HT-29 (cell line): ENCODE data around the gene NUDT7. TPM values are rescaled to one million over a fixed set of nuclear protein-coding genes. Genes with fewer than 3 reads are reported as not detected.

ENCODE experiments used
- DNase-seq: peaks from one replicate; pipeline ENCODE4 v3.0.0-alpha.2; 2015; ENCODE audit warnings: low spot score
- total RNA-seq: library from RNA; depleted of rRNA; stranded (reverse); fragments of >200 nt; shearing (Covaris generic); gene quantifications from 2 replicates; pipeline ENCODE4 v1.2.3, GENCODE V29; 2014; rRNA removed

Gene NUDT7
- total RNA-seq, result 1.5 and 2.8 TPM in 2 replicates

DNA sequence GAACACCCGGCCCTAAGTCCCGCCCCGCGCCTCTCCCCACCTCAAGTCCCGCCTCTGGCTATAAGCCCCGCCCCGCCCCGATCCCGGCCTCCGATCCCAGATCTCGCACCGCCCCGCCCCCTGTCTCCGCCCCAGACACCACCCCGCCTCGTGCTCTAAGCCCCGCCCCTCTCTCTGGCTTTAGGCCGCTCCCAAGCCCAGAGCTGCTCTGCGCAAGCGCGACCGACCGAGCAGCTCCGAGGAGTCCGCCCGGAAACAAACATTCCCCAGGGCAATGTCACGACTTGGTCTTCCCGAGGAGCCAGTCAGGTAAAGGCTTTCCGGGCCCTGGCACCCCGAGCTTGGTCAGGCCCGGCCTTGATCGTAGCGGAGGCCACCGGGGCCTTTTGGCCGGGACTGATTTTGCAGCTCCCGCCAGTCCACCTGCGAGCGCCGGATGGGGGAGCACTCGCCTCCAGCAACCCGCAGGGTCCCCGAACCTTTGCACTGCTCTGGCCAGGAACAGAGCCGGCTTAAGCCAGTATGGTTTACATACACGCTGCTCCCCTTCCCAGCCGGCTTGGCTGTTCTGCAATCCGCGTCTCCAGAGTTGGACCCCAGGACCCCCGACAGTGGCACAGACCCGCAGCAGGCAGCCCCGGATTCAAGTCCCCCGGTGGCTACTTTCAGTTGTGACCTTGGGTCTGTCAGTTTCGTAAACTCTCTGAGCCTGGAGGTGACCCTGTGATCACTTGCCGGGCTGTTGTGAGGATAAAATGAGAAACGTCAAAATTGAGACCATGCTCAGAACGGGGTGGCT is at the start of gene NUDT7:
TSS of gene NUDT7 (plus strand) at position 206 of the 799 bp plus-strand sequence. CDS start at position 275, 69 bp downstream.
- DNase-seq, result peak; percentile 95

DNA sequence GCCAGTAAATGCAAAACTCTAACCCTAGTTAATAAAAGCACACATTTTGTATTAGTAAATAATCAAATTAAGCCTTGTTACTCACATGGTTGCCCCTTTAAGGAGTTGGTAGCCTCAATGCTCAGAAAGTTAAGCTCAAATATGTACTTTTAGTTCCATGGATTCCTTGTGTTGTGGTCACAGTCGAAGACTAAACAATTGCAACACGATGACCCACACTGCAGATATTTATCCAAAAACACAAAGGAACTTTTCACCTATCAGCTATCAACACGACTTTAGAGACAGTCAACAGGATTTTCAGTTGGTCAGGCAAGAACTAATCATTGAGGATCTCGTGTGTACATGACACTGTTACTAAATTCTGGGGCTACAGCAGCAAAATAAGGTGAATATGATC is 47.4 kb upstream of the NUDT7 start:
- no peak for DNase-seq

DNA sequence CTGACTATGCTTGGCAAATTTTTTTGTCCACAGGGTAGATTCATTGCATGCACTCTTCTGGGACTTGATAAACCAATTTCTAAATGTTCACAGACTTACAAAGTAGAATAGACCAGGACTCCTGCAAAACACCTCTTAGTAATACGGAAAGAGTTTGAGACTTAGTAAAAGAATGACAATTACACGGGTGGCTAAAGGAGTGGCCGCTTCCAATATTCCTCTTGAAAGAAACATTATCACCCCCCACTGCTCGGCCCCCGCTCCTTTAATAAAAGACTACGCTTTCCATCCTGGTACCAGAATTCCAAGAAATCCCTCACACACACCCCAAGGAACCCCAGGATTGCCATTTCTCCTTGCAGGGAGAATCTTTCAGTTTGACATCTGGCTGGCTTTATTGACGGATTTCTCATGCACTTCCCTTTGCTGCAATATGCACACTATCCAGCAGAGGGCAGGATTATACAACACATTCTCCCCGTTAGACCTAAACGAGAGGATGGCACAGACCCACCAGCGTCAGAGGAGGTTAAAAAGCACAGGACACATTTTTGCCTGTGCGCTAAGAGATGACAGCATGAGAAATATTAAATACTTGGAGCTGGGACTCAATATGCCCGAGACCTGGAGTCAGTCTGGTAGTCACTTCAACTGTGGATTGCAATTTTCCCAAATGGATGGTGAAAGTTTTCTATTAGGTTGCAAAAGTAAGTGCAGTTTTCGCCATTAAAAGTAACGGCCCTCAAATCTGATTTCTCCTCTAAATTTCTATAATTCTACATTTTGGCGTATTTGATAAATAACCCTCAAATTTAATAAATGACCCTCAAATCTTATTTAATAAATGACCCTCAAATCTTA is 46.6 kb upstream of the NUDT7 start:
- peak; percentile 78 for DNase-seq

DNA sequence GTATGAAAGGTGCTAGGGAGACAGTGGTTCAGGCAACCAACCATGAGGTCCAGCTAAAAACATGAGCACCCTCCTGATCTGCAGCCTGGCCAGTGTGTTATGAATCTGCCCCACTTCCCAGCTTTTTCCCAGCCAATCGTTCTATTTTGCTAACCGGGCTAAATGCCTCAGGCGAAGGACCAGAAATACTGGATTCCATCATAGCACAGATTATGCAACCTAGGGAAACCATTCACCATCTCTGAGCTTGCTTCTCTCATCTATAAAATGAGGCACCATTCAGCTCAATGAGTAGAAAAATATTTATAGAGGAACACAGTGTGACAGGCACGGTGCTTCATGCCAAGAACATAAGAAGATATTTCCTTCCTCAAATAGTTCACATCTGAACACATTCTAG is 45.2 kb upstream of the NUDT7 start:
- no peak for DNase-seq

DNA sequence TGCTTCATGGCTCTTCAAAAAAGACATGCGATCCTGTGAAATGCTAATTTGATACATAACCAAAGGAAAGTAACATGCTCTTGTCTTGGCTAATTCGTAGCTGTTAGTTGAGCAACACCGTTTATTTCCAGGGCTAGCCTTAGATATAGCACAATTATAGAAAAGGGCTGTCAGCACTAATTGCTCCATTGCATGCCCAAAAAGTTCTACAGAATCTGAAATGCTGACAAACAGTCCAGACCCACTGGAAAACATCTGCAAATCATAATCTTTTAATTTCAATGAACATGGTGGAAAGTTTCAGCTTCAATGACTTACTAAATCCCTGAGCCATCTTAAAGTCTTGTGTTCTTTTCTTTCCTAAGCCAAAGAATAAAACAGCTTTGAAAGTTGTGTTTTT is 42.9 kb upstream of the NUDT7 start:
- no peak for DNase-seq

DNA sequence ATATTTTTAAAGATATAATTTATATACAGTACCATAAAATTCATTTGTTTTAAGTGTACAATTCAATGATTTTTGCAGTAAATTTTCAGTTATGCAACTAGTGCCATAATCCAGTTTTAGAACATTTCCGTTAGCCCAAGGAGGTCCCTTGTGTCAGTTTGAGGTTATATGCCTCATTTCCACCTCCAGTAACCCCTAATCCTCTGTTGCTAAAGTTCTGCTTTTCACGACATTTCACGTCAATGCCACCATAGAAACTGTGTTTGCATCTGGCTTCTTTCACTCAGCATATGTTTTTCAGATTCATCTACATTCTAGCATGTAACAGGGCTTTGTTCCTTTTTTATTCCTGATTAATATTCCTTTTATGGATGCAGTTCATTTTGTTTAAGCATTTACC is 42.4 kb upstream of the NUDT7 start:
- DNase-seq, result no peak

DNA sequence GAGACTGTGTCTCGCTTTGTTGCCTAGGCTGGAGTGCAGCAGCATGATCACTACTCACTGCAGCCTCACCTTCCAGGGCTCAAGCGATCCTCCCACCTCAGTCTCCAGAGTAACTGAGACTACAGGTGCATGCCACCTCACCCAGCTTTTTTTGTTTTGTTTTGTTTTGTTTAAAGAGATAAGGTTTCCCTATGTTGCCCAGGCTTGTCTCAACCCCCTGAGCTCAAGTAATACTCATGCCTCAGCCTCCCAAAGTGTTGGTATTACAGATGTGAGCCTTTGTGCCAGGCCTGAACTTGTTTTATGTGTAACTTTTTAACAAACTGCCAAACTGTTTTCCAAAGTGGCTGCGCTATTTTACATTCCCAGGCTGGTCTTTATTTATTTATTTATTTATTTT is 41.8 kb upstream of the NUDT7 start:
- DNase-seq, result no peak

DNA sequence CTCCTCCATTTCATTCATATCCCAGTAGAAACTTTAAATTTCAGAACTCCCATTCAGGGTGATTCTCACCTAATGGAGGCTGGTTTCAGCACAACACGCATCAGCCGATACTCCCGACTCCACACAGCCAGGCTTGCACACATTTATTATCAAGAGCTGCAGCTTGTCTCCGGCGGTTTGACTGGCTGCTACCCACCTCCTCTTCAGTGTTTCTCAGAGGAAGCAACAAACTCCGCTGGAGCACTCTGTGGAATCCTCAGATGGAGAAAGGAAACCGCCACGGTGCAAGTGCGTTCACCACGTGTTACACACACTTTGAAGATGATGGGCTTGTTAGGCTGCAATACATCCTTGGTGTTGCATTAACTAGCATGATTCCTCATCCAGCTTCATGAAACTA is 39.7 kb upstream of the NUDT7 start:
- no peak for DNase-seq

DNA sequence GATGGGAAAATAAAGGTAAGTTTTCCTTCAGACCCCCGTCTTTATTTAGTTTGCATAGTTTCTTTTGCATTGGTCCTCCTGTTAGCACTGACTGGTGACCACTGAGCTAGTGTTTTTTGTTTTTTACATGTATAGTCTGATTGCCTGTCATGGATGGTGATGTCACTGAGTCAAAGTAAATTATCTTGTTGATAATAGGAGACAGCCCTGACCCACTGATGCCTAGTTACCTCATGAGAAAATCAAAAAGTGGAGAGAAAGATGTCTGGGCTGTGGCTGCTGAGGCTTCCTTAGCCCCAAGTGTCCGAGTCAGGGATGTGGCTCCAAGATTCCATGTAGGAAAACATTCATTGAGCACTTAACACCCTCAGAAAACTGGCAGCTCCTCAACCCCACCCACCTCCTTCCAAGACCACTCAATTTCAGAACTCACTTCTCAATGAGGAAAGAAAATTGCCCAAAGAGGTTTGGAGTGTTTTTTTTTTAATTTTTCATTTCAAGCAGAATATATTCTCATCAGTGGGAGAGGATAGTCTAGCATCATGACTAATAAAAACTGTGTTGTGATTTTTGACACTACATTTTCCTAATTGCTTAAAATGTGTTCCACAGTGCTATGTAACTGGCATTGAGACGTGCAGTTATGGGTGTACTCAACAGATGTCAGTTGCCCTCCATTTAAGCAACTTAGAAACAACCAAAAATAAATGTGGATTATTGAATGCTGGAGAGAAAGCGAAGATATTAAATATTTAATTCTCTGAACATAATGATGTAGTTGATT is 38.7 kb upstream of the NUDT7 start:
- no peak for DNase-seq

DNA sequence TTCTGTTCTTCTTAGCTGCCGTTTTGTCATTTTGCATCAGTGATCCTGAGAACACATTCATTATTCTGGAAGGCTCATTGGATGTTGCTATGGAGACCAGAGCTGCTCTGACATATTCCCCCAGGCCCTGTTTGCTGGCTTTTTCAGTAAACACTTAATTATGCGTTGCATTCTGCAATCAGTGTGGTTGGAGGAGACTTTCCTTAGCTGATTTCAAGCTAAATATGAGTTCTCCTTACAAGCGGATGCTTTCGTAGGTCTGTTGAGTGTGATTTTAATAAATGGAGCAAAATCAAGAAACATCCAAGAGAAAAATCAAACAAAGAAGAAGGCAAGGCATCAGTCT is 38.2 kb upstream of the NUDT7 start:
- no peak for DNase-seq

DNA sequence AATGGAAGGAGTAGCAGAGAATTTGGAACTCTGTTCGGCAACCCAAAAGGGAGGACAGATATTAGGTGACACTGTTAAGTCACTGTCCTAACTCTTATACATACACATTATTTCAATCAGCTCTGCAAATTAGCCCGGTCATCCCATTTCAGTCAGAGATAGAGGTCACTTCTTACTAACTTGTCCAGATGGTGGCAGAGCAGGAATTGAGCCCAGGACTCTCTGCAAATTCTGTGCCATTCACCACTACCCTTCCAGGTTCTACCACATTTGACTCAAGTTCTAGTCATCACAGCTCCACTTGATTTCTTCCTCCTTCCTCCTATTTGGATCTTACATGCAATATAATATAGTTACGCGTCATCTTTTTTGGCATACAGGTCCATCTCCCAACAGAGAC is 35.9 kb upstream of the NUDT7 start:
- DNase-seq, result no peak

DNA sequence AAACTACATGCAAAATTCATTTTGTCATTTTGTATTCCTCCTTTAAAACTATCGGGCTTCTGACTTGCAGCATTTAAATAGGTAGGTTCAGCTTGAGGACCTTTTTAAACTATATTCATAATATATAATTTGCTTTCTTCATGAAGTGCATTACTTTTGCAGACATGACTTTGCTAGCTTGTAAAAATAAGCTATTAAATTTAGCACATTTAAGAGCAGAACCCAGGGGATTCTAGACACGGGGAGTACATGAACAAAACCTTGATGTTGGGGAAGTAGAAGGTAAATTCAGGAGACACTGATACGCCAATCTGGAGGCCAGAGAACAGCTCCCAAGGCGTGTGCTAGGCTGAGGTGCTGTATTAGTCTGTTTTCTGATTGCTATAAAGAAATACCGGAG is 32.3 kb upstream of the NUDT7 start:
- no peak for DNase-seq

DNA sequence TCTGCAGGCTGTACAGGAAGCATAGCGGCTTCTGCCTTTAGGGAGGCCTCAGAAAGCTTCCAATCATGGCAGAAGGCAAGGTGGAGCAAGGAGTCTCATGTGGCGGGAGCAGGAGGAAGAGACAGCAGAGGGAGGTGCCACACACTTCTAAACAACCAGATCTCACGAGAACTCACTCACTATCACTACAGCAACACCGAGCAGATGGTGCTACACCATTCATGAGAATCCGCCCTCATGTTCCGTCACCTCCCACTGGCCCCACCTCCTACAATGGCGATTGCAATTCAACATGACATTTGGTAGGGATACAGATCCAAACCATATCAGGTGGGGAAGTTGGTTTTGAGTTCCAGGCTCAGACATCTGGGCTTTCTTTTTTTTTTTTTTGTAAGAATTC is 31.9 kb upstream of the NUDT7 start:
- no peak for DNase-seq

DNA sequence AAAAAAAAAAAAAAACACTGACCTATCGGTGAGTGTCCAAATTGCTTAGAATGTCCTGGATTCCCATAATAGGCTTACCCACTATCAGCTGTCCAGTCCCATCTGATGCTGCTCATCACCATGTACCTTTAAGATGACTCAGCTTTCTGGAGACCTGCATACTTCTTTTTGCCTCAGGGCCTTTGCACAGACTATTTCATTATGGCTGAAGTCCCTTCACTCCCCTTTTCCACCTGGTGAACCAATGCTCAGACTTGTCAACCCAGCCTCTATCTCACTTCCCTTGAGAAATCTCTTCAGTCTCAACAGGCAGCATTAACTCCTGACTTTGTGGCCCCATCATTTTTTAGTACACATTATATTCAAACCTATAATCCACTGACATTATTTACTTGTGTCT is 29.7 kb upstream of the NUDT7 start:
- no peak for DNase-seq

DNA sequence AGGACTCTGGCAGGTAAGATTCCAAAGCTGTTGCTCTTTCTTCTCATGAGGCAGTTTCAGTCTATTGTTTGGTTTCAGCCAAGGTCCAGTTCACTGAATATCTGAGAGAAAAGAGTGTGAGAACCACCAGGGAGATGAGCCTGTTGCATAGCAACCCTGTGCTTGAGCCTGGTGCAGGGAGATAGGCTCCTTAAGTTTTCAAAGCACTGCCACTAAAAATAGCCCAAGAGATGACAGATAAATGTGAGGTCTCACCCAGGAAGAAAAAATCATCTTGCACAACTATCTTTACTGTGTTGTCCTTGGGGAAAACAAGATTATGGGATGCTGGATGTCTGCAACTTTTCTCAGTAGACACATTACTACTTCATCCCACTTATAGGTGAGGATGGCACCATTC is 26.2 kb upstream of the NUDT7 start:
- no peak for DNase-seq

DNA sequence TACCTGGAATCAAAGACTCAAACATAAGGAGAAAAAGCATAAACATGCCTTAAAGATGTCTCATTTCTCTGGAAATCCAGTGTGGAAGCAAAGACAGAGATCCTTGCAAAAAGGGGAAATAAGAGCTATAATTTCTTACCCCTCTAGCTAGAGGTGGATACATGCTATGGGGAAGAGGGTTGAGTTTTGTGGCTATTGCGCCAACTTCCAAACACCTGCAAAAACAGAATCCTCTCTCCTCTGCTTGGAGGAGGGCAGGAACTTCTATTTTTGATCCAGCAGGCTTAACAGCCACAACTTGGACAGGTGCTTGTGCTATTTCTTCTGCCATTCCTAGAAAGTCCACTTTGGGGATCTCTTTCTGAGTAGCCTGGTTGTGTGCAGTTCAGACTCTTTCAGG is 21.5 kb upstream of the NUDT7 start:
- DNase-seq, result no peak

DNA sequence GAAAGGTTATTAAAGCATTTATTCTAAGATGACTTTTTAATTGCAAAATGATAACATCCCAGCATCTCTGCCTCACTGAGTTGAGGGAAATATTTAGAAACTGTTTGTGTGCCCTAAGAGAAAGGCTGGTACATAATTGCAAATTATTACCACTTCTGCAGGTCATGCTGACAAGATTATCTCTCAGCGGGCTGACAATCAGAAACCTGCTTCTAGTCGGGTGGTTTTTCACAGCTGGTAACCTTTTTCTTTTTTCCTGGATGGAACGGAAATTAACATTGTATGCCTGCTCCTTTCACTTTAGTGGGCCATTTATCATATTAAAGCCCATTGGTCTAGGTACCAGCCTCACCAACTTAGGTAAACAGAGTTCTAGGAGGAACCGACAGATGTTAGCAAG is 17.0 kb upstream of the NUDT7 start:
- DNase-seq, result no peak

DNA sequence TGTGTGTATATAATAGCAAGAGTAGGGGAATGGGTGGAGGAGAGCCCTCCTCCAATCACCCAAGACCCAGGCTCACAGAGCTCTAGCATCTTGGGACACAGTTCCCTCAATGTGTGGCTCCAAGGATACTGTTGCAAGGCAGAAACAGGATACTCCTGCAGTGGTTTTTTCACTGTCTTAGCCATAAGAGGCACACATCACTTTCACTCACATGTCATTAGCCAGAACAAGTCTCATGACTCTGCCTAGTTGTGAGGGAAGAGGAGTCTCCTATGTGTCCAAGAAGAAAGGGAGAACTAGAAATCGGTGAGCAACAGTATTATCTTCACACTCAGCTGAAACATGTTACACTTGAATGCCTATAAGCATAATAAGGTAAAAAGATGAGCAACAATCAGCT is 11.1 kb upstream of the NUDT7 start:
- no peak for DNase-seq

DNA sequence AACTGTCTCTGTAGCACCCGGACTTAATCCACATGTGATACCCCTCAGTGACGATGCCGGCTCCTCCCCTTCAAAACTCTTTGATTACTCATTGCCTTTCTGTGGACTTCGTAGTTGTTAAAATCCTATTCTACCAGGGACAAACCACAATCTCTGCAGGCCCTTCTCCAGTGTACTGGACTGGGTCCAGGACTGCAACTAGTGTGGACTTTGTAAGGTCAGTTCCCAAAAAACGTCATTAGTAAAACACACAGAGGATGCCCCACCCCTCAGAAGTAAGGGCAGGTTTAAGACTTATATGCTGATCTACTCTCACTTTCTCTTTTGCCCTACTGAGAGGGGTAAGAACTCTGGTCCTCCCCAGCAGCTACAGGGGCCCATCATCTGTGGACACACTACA is 10.5 kb upstream of the NUDT7 start:
- no peak for DNase-seq

DNA sequence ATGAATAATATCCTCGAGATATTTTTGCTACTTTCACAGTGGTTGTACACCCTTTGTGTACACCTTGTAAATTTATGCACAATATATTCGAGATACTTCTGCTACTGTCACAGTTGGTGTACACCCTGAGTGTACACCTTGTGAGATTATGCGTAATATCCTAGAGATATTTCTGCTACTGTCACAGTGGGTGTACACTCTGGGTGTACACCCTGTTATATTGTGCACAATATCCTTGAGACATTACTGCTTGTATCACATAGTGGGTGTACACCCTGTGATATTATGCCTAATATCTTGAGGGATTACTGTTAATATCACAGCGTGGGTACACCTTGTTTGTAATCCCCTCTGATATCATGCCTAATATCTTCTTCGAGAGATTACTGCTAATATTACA is 7.2 kb upstream of the NUDT7 start:
- DNase-seq, result no peak

DNA sequence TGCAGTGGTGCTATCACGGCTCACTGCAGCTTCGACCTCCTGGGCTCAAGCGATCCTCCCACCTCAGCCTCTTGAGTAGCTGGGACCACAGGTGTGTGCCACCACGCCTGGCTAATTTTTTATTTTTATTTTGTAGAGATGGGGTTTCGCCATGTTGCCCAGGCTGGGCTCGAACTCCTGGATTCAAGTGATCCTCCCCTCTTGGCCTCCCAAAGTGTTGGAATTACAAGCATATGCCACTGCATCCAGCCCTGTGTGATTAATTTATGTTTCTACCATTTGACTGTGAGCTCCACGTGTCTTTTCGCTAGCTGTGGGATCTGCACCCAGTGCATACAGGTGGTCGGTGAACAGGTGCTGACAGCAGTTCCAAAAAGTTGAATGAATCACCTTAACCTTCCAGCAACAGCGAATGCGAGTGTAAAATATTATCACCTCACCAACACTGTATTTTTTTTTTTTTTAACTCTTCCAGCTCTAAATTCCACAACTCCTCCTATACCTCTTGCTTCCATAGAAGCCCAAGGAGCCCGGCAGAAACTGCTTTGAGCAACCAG is 484 bp upstream of the NUDT7 start:
- no peak for DNase-seq

DNA sequence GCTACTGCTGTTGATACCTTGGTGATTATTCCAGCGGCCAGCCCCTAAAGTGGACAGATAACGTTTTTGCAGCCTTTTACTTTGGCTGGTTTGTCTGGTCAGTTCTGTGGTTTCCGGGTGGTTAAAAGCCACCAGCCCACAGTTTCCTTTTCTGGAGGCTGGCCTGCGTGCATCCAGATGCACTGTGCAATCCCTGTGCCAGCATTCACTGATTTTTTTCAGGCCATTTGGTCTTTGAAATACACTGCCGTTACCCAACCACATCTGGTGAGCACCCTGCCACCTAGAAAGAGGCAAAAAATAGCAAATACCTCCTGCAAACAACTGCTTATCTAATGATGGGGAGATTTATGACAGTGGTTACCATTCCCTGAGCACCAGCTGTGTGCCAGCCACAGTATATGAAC is 797 bp downstream of the NUDT7 start:
- peak; percentile 20 for DNase-seq
